WI38 (cell line): ENCODE results near the gene TSSK1B.

Experiments
- H3K4me3 ChIP-seq: 2 replicates; pipeline ENCODE4 v1.5.1; 2011; ENCODE audit warnings: low read depth, mild to moderate bottlenecking, control low read depth, low read length
- CTCF ChIP-seq: IDR thresholded peaks from 2 replicates; pipeline ENCODE4 v1.5.1; 2012; ENCODE audit warnings: low read depth, mild to moderate bottlenecking, control low read depth, low read length

The TSSK1B gene

DNA sequence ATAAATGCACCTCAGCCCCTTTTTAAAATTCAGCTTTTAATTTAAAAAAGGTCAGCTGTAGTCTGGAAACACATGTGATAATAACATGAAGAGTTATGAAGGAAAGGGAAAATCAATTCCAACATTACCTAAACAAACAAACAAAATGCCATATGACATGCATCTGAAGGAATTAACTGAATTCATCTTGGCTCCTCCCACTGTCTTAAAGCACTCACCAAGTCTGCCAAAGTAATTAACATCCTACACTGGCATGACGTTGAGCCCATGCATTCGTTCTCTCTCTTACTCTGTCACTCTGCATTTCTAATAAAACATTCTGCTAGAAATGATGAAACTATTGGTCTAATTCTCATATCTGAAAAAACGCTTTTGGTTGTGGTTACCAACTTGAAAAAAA lies 37.7 kb downstream of the TSSK1B start:
- H3K4me3 ChIP-seq, result no peak overlapping the region
- no peak for TF ChIP-seq CTCF

DNA sequence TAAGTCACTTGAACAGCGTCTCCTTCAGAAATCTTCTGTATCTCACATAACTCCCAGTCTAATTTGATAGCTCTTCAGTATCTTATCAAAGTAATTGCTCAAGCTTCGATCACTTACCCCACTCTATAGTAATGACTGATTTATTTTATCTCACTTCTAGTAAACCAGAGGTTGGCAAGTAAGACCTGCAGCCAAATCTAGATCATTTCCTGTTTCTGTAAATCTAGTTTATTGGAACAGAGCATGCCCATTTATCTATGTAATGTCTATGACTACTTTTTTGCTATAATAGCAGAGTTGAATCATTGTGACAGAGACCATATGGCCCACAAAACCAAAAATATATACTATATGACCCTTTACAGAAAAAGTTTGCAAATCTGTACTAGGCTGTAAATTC lies 40.1 kb downstream of the TSSK1B start:
- TF ChIP-seq CTCF, result no peak
- no peak overlapping the region for H3K4me3 ChIP-seq

- no peak for TF ChIP-seq CTCF
- H3K4me3 ChIP-seq, result no peak overlapping the region
Observed at GRCh38 chr5:113390224-113390623, 44.6 kb downstream of the TSSK1B start.

GRCh38 chr5:113389116-113389515 lies 45.7 kb downstream of the TSSK1B start:
- H3K4me3 ChIP-seq, result no peak overlapping the region
- TF ChIP-seq CTCF, result no peak

DNA sequence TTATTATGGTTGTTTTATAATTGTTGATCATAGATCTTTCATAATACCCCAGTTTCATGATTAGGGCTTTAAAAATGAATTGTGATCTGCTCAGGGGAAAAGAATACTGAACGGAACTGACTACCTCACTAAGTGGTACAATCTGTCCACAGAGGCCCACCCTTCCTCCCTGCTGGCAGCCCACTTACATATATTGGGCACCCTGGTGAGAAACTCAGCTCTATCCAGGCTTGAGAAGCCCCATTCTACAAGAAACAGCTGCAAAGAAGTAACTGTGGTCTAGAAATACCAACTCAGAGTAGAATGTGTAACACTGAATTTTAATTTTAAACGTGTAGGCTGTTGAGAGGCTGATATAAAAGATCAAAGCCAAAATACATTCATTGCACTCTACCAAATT lies 46.9 kb downstream of the TSSK1B start:
- TF ChIP-seq CTCF, result no peak

DNA sequence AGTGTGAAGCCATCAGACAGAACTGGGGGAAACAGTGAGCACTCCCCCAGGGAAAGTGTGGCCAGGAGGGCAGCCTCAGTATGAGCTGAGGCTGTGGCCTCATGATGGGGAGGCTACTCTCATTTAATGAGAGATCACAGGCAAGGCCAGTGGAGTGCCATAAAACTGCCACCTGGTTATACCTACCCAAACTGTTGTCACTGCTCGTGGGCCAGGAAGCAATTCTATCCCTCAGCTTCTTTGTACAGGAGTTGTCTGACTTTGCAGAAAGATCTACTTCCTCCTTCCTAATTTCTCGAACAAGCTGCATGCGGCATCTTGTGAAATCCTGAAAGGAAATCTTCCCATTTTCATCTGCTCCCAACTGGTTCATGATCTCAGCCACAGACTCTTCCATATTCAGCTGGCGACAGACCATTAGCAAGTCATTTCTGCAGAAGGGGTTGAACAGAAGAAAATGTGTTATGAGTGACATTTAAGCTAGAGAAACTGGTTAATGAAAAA lies 50.0 kb downstream of the TSSK1B start:
- H3K4me3 ChIP-seq, result no peak overlapping the region
- TF ChIP-seq CTCF, result no peak

More for the DNA sequence above, 46.9 kb downstream of the TSSK1B start:
- H3K4me3 ChIP-seq, result no peak overlapping the region

- H3K4me3 ChIP-seq, result no peak overlapping the region
- no peak for TF ChIP-seq CTCF
Observed at GRCh38 chr5:113382731-113383130, 52.1 kb downstream of the TSSK1B start.
